ENCODE results near the gene PNCK.

The PNCK gene

DNA sequence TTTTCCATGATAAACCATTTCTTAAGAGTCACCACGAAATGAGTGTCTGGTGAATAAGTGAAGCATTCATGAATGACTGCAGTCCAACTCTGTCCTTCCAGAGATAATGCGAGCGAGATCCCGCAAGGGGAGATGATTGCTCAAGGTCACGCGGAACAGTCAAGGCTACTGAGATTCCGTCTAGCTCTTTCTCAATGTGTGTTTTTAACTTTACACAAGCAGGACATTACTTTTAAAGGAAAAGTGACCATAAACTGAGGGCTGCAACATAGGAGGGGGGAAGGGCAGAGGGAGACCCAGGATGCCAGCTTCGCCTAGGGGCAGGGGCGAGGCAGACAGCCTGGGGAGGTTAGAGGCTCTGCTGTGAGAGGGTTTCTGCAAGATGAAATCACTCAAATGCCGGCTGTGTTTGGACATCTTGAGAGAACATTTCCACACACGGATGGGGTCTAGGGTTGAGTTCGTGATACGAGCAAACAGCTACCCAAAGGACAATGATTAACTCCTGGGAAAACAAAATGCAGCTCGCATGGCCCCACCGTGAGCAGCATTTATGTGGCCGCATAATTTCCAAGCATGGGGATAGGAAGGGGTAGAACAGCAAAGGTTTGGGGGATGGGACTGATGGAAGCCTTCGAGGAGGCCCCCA lies 50.8 kb downstream of the PNCK start:
- no peak for DNase-seq (ENCODE audit: low spot score)
- TF ChIP-seq, protein P1, sequence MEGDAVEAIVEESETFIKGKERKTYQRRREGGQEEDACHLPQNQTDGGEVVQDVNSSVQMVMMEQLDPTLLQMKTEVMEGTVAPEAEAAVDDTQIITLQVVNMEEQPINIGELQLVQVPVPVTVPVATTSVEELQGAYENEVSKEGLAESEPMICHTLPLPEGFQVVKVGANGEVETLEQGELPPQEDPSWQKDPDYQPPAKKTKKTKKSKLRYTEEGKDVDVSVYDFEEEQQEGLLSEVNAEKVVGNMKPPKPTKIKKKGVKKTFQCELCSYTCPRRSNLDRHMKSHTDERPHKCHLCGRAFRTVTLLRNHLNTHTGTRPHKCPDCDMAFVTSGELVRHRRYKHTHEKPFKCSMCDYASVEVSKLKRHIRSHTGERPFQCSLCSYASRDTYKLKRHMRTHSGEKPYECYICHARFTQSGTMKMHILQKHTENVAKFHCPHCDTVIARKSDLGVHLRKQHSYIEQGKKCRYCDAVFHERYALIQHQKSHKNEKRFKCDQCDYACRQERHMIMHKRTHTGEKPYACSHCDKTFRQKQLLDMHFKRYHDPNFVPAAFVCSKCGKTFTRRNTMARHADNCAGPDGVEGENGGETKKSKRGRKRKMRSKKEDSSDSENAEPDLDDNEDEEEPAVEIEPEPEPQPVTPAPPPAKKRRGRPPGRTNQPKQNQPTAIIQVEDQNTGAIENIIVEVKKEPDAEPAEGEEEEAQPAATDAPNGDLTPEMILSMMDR (IDR thresholded peaks at IDR 0.05; ENCODE audit: borderline replicate concordance, control extremely low read depth, extremely low read depth, insufficient read depth, missing control alignments) = no peak
- in situ Hi-C loops (cut with MboI; ENCODE audit: low sequenced_read_pairs, unreplicated experiment) = no loop called here

DNA sequence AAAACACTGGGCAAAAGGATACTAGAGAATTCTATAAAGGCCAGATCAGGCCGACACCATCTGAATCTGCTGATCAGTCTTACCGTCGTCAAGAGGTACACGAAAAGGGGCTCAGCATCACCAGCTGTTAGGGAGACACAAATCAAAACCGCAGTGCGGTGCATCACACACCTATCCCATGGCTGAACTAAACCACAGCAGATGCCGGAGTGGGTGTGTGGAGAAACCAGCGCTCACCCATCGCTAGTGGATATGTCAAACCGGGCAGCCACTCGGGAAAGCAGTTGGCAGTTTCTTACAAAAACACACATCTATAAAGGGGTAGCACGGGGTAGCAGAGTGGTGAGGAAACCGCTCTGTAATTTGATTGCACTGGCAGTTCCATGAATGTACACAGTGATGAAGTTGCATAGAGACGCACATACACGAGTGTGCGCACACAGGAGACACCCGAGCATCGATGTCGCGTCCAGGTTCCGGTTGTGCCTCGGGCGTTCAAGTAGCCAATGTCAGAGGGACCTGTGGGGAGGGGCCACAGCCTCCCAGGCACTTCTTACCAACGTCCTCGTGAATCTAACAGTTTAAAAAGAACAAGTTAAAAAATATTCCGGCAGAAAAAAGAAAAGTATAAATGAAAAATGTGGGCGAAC lies 51.5 kb downstream of the PNCK start:
- in situ Hi-C loops (cut with MboI; ENCODE audit: low sequenced_read_pairs, unreplicated experiment) = no loop called here
- TF ChIP-seq, protein P1 (IDR thresholded peaks at IDR 0.05; ENCODE audit: borderline replicate concordance, control extremely low read depth, extremely low read depth, insufficient read depth, missing control alignments) = no peak
- no peak for DNase-seq (ENCODE audit: low spot score)

DNA sequence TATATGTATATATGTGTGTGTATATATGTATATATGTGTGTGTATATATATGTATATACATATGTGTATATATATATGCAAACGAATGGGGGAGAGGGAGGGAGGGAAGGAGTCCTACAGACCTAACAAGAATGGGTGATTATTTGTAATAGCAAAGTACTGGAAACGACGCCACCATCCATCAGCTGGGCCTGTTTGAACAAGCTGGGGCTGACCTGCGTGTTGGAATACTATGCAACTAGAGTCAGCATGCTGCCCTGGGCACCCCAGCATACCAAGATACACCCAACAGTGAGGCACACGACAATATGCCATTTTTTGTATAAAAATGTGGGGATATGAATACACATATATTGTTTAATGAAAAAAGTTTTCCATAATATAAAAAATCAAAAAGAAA lies 53.0 kb downstream of the PNCK start:
- in situ Hi-C loops (cut with MboI; ENCODE audit: low sequenced_read_pairs, unreplicated experiment) = no loop called here
- TF ChIP-seq, protein P1 (IDR thresholded peaks at IDR 0.05; ENCODE audit: borderline replicate concordance, control extremely low read depth, extremely low read depth, insufficient read depth, missing control alignments) = no peak
- no peak for DNase-seq (ENCODE audit: low spot score)

Measured in GM13976 (cell line).